Measurements from ENCODE around the gene TIMD4.

DNA sequence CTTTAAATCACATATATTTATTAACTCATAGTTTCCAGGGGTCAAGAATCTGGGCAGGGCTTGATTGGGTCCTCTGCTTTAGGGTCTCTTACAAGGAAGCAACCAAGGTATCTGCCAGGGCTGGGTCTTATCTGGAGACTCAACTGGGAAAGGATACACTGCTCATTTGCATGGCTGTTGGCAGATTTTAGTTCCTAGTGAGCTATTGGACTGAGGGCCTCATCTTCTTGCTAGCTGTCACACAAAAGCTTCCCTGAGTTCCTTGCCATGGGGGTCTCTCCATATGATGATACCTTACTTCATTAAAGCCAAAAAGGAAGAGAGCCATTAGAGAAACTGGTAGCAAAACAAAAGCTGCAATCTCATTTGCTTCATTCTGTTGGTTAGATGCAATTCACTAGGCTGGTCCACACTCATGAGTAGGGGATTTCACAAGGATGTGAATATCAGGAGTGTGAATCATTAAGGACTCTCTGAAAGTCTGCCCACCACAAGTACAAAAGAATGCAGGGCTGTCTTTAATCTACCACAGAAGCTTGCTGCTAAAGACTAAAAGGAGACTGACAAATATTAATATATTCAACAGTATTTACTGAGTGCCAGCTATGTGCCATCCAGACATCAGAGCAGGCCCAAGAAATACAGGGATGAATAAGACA lies 42.0 kb upstream of the TIMD4 start:
- TF ChIP-seq, protein P1, sequence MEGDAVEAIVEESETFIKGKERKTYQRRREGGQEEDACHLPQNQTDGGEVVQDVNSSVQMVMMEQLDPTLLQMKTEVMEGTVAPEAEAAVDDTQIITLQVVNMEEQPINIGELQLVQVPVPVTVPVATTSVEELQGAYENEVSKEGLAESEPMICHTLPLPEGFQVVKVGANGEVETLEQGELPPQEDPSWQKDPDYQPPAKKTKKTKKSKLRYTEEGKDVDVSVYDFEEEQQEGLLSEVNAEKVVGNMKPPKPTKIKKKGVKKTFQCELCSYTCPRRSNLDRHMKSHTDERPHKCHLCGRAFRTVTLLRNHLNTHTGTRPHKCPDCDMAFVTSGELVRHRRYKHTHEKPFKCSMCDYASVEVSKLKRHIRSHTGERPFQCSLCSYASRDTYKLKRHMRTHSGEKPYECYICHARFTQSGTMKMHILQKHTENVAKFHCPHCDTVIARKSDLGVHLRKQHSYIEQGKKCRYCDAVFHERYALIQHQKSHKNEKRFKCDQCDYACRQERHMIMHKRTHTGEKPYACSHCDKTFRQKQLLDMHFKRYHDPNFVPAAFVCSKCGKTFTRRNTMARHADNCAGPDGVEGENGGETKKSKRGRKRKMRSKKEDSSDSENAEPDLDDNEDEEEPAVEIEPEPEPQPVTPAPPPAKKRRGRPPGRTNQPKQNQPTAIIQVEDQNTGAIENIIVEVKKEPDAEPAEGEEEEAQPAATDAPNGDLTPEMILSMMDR (IDR thresholded peaks at IDR 0.05), result no peak
- TF ChIP-seq POLR2A (IDR thresholded peaks at IDR 0.05), result no peak

Data from stomach (tissue), 4 donors.